Measurements from ENCODE around the gene GTPBP8. TPM values are rescaled to one million over a fixed set of nuclear protein-coding genes. Genes with fewer than 3 reads are reported as not detected.

Gene GTPBP8
- total RNA-seq, 1 experiment from 2014 or later = 16.4 TPM

DNA sequence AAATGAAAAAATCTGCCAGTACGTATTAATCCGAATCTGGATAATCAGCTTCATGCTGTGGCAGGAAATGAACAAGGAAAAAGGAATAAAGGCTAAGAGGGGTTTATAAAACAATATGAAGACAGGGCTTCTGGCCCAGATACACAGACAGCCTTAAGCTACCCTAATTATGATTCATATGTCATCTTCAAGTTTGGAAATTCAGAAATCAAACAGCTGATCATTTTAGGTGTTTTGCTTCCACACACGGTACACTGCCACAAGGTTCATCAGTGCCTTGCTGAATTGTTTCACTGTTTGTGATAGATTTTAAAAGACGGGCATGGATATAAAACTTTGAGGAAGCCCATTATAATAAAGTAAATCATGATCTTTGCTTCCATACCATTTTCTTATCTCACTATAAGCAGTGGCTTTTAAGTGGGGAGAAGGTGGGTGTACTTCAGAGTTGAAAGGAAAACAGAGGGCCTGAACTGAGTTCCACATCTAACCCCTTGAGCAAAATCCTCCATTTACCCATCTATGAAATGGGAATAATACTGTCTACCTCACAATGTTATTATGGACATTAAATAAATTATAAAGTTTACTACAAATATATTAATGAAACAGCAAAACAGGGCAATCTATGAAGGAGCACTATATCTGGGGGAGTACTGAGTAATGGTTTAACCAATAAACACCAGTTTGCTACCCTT lies 15.7 kb downstream of the GTPBP8 start:
- ChIA-PET CTCF (interaction anchor here (0.9 kb wide), 1 partner anchor 13 kb away, joined by 3 read pairs; a partner anchor contains a TSS), POLR2A (no interaction called here), RAD21 (ENCODE audit: low non-redundant PET in 1 of 2, low total read pairs in 2 of 2, uncharacterized antibody in 2 of 2, unreplicated experiment in 2 of 2) (no interaction called here)
- Histone ChIP-seq H3K27ac (ENCODE audit: low read depth, low read length) (no peak overlapping the region), H3K79me2 (ENCODE audit: insufficient read depth, low read length) (peaks cover 34% of the 10 kb centered on the region), H3K4me1 (ENCODE audit: control insufficient read depth in 1 of 2, insufficient read depth in 2 of 2, low read length in 2 of 2) (no peaks in the 10 kb centered on the region), H3K27me3 (ENCODE audit: insufficient read depth, low read length) (no peaks in the 10 kb centered on the region), H3K36me3 (ENCODE audit: control insufficient read depth in 1 of 2, insufficient read depth in 2 of 2, low read length in 2 of 2) (peaks cover 37 to 55% of the 10 kb centered on the region in 2 experiments), H3K9me2 (ENCODE audit: insufficient read depth) (no peaks in the 10 kb centered on the region), H2AFZ (ENCODE audit: low read depth, low read length, poor library complexity, severe bottlenecking) (no peak overlapping the region), H3K9ac (ENCODE audit: low read length) (no peak overlapping the region), H3K4me3 (replicated peaks in 1 of 2; ENCODE audit: low read depth in 1 of 2, low read length in 2 of 2) (no peak overlapping the region), H3K4me2 (ENCODE audit: low read length) (no peak overlapping the region), H3K9me3 (ENCODE audit: control insufficient read depth in 1 of 2, insufficient read depth in 1 of 2, low read depth in 1 of 2, low read length in 2 of 2) (no peaks in the 10 kb centered on the region), H4K20me1 (ENCODE audit: insufficient read depth) (no peaks in the 10 kb centered on the region)
- ATAC-seq = no peak
- DNase-seq (ENCODE audit: low read depth, low spot score) = no peak
- TF ChIP-seq ZNF274 (IDR thresholded peaks at IDR 0.05; ENCODE audit: low read depth, low read length) (no peak), SIN3A (IDR thresholded peaks at IDR 0.05; ENCODE audit: low read depth) (no peak), ELF1 (IDR thresholded peaks at IDR 0.05; ENCODE audit: borderline replicate concordance, low read depth) (no peak), FOSL1 (IDR thresholded peaks at IDR 0.05; ENCODE audit: low read depth) (no peak), POLR2A (IDR thresholded peaks at IDR 0.05; ENCODE audit: borderline replicate concordance, extremely low read depth, insufficient read depth, insufficient read length) (no peak), TCF7L2 (IDR thresholded peaks at IDR 0.05; ENCODE audit: borderline replicate concordance, extremely low read depth, insufficient read depth, insufficient read length) (no peak), EZH2 (IDR thresholded peaks at IDR 0.05) (no peak), JUND (IDR thresholded peaks at IDR 0.05) (no peak), YY1 (IDR thresholded peaks at IDR 0.05; ENCODE audit: extremely low read depth, insufficient replicate concordance, low read depth, low read length) (no peak), CBX3 (IDR thresholded peaks at IDR 0.05; ENCODE audit: low read depth) (no peak), SP1 (IDR thresholded peaks at IDR 0.05; ENCODE audit: low read depth) (no peak)
- TF ChIP-seq, protein P1, sequence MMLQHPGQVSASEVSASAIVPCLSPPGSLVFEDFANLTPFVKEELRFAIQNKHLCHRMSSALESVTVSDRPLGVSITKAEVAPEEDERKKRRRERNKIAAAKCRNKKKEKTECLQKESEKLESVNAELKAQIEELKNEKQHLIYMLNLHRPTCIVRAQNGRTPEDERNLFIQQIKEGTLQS (IDR thresholded peaks at IDR 0.05) = no peak
- TF ChIP-seq, protein P2, sequence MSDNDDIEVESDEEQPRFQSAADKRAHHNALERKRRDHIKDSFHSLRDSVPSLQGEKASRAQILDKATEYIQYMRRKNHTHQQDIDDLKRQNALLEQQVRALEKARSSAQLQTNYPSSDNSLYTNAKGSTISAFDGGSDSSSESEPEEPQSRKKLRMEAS (IDR thresholded peaks at IDR 0.05) = no peak
- no TSS peak for BruUV-seq (replicated peaks)
- intact Hi-C loops (cut with micrococcal nuclease) = no loop called here

All from HCT116 (cell line).